ACHN (cell line): Measurements from ENCODE around the gene SMIM41.

Experiments
- DNase-seq: peaks from one replicate; pipeline ENCODE4 v3.0.0-alpha.2; 2015
- in situ Hi-C: cut with HindIII; loops from 2 replicates; pipeline ENCODE4 v1.10.0; 2017; ENCODE audit warnings: low sequenced_read_pairs, low pct_ligation_motif_present, low pct_unique_long_range_greater_than_20kb

SMIM41 gene

GRCh38 chr12:52139147-52139546 lies 59.6 kb downstream of the SMIM41 start:
- in situ Hi-C loops: no loop called here
- no peak for DNase-seq

- in situ Hi-C loops: no loop called here
- peak; percentile 64 for DNase-seq
Measured at GRCh38 chr12:52139579-52140062, 60.1 kb downstream of the SMIM41 start.

GRCh38 chr12:52141306-52141705 lies 61.8 kb downstream of the SMIM41 start:
- no peak for DNase-seq
- in situ Hi-C loops: no loop called here

GRCh38 chr12:52141875-52142274 lies 62.4 kb downstream of the SMIM41 start:
- in situ Hi-C loops: no loop called here
- DNase-seq: no peak

- in situ Hi-C loops: no loop called here
- DNase-seq: no peak
Measured at GRCh38 chr12:52142431-52142830, 62.9 kb downstream of the SMIM41 start.

GRCh38 chr12:52144512-52145227 lies 65.2 kb downstream of the SMIM41 start:
- no peak for DNase-seq
- in situ Hi-C loops: no loop called here

- in situ Hi-C loops: no loop called here
- DNase-seq: no peak
Measured at GRCh38 chr12:52145228-52146088, 66.0 kb downstream of the SMIM41 start.

GRCh38 chr12:52146089-52146821 lies 66.8 kb downstream of the SMIM41 start:
- in situ Hi-C loops: no loop called here
- no peak for DNase-seq

GRCh38 chr12:52146822-52147366 lies 67.4 kb downstream of the SMIM41 start:
- in situ Hi-C loops: no loop called here

GRCh38 chr12:52147367-52147963 lies 68.0 kb downstream of the SMIM41 start:
- in situ Hi-C loops: no loop called here
- peak; percentile 99 for DNase-seq

More at GRCh38 chr12:52146822-52147366, 67.4 kb downstream of the SMIM41 start:
- no peak for DNase-seq

GRCh38 chr12:52147964-52148463 lies 68.5 kb downstream of the SMIM41 start:
- in situ Hi-C loops: no loop called here

GRCh38 chr12:52148464-52149181 lies 69.1 kb downstream of the SMIM41 start:
- peak; percentile 93 for DNase-seq
- in situ Hi-C loops: no loop called here

More at GRCh38 chr12:52147964-52148463, 68.5 kb downstream of the SMIM41 start:
- peak; percentile 48 for DNase-seq

GRCh38 chr12:52149182-52149641 lies 69.7 kb downstream of the SMIM41 start:
- DNase-seq: no peak
- in situ Hi-C loops: no loop called here

- in situ Hi-C loops: no loop called here
- DNase-seq: no peak
Measured at GRCh38 chr12:52149651-52150241, 70.2 kb downstream of the SMIM41 start.

GRCh38 chr12:52151153-52151836 lies 71.8 kb downstream of the SMIM41 start:
- no peak for DNase-seq
- in situ Hi-C loops: no loop called here
